GM12878 (cell line): ENCODE measurements around the gene MTMR4. TPM values are rescaled to one million over a fixed set of nuclear protein-coding genes. Genes with fewer than 3 reads are reported as not detected.
A peak's percentile ranks its signal among the peaks of the same experiment; 100 is the strongest.

Experiments
- ASH2L ChIP-seq: fragments of 300-600, 200-600 bp; sonication (generic); IDR thresholded peaks from 2 replicates; pipeline ENCODE4 v1.6.1; 2017; ENCODE audit warnings: low read depth, mild to moderate bottlenecking, borderline replicate concordance
- ATF7 ChIP-seq: fragments of 450-650 bp; IDR thresholded peaks from 2 replicates; pipeline ENCODE4 v1.6.1; 2016; ENCODE audit warnings: low read depth, mild to moderate bottlenecking
- BHLHE40 ChIP-seq, 2 experiments: fragments of 450-650 bp in 1 of 2; IDR thresholded peaks; 2 replicates each; pipeline ENCODE4 v1.6.1; 2011 to 2017; ENCODE audit warnings: low read depth in 2 of 2, borderline replicate concordance in 1 of 2, improper control_type of control experiment in 1 of 2, low read length in 1 of 2, mild to moderate bottlenecking in 1 of 2
- CBX3 ChIP-seq: fragments of 200-600 bp; sonication (generic); IDR thresholded peaks from 2 replicates; pipeline ENCODE4 v1.6.1; 2016; ENCODE audit warnings: low read depth, borderline replicate concordance
- CHD4 ChIP-seq: fragments of 200-600 bp; sonication (generic); IDR thresholded peaks from 2 replicates; pipeline ENCODE4 v1.6.1; 2016; ENCODE audit warnings: mild to moderate bottlenecking
- DPF2 ChIP-seq: fragments of 450-650 bp; IDR thresholded peaks from 2 replicates; pipeline ENCODE4 v1.6.1; 2017; ENCODE audit warnings: mild to moderate bottlenecking
- EED ChIP-seq: sonication (generic); IDR thresholded peaks from 2 replicates; pipeline ENCODE4 v1.6.1; 2016; ENCODE audit warnings: antibody characterized with exemption, low read depth
- ETV6 ChIP-seq, 2 experiments: fragments of 450-650 bp in 1 of 2; IDR thresholded peaks in 1 of 2; conservative IDR thresholded peaks in 1 of 2; 2 replicates each; pipeline ENCODE4 v1.6.1; 2014; ENCODE audit warnings: antibody characterized with exemption in 1 of 2, borderline replicate concordance in 1 of 2, low read depth in 1 of 2, mild to moderate bottlenecking in 1 of 2, moderate library complexity in 1 of 2
- FOXK2 ChIP-seq: fragments of 450-650 bp; IDR thresholded peaks from 2 replicates; pipeline ENCODE4 v1.6.1; 2017; ENCODE audit warnings: mild to moderate bottlenecking, moderate library complexity
- FOXM1 ChIP-seq: IDR thresholded peaks from 2 replicates; pipeline ENCODE4 v1.6.1; 2012; ENCODE audit warnings: low read depth, mild to moderate bottlenecking, inconsistent platforms, low read length, moderate library complexity
- MYC ChIP-seq: IDR thresholded peaks from 2 replicates; pipeline ENCODE4 v1.6.1; 2011; ENCODE audit warnings: mild to moderate bottlenecking, low read length, moderate library complexity, inconsistent platforms; ENCODE audit not compliant: insufficient read depth, insufficient replicate concordance, insufficient read length, severe bottlenecking
- PAX5 ChIP-seq: IDR thresholded peaks from 2 replicates; pipeline ENCODE4 v1.6.1; 2011; ENCODE audit warnings: low read depth, low read length, borderline replicate concordance
- RCOR1 ChIP-seq: conservative IDR thresholded peaks from 2 replicates; pipeline ENCODE4 v1.6.1; 2012; ENCODE audit warnings: low read depth, low read length, improper control_type of control experiment
- RFX5 ChIP-seq: IDR thresholded peaks from 2 replicates; pipeline ENCODE4 v1.6.1; 2011; ENCODE audit warnings: low read depth, low read length, improper control_type of control experiment
- RUNX3 ChIP-seq: IDR thresholded peaks from 2 replicates; pipeline ENCODE4 v1.6.1; 2012; ENCODE audit warnings: low read length, inconsistent platforms
- SPI1 ChIP-seq: IDR thresholded peaks from 2 replicates; pipeline ENCODE4 v1.6.1; 2011; ENCODE audit warnings: low read depth, mild to moderate bottlenecking, low read length, moderate library complexity, borderline replicate concordance; ENCODE audit not compliant: insufficient read depth
- SREBF1 ChIP-seq: IDR thresholded peaks from 2 replicates; pipeline ENCODE4 v1.6.1; 2012; ENCODE audit warnings: mild to moderate bottlenecking, low read length
- TARDBP ChIP-seq: IDR thresholded peaks from 2 replicates; pipeline ENCODE4 v1.6.1; 2016; ENCODE audit warnings: borderline replicate concordance
- ZSCAN29 ChIP-seq: fragments of 450-650 bp; IDR thresholded peaks from 2 replicates; pipeline ENCODE4 v1.6.1; 2017; ENCODE audit warnings: mild to moderate bottlenecking, moderate library complexity
- polyA plus RNA-seq, 11 experiments: library from polyadenylated mRNA; depleted of rRNA in 4 of 11; unstranded in 6 of 11; stranded (reverse) in 5 of 11; fragments of >200 nt; fragmentation: Nextera tagmentation in 4 of 11; fragmentation: Illumina TruSeq in 1 of 11; extraction: Ambion mirVana in 4 of 11; extraction: Trizol in 1 of 11; gene quantifications; 1 replicate in 1 of 11; 2 replicates in 10 of 11; pipeline versions ENCODE4 v1.2.1 to v1.2.3, GENCODE V29; 2011 to 2016; ENCODE audit warnings: inconsistent platforms in 2 of 11, missing spikeins in 2 of 11, low read depth in 1 of 11
- total RNA-seq, 4 experiments: library from RNA; depleted of rRNA in 3 of 4; stranded (reverse); fragments of >200 nt in 3 of 4; fragmentation: Illumina TruSeq in 1 of 4; extraction: Trizol in 1 of 4; gene quantifications; 2 replicates each; pipeline versions ENCODE4 v1.2.1 to v1.2.3, GENCODE V29; 2013 to 2021
- TF ChIP-seq, protein P1 (sequence below): fragments of 450-650 bp; IDR thresholded peaks from 2 replicates; pipeline ENCODE4 v1.6.1; 2016; ENCODE audit warnings: mild to moderate bottlenecking
- TF ChIP-seq, protein P2 (sequence below): IDR thresholded peaks from 2 replicates; pipeline ENCODE4 v1.6.1; 2012; ENCODE audit warnings: low read length, inconsistent platforms
- TF ChIP-seq, protein P3 (sequence below): fragments of 450-650 bp; IDR thresholded peaks from 2 replicates; pipeline ENCODE4 v1.6.1; 2017; ENCODE audit warnings: mild to moderate bottlenecking, low read depth, inconsistent platforms; ENCODE audit not compliant: poor library complexity, severe bottlenecking

Gene MTMR4
- total and polyA plus RNA-seq, 10 of the 15 experiments (the other 5 are each of a cell fraction or from before 2014, with no cell fraction given): 12.8 to 127 (median 53.2) TPM

DNA sequence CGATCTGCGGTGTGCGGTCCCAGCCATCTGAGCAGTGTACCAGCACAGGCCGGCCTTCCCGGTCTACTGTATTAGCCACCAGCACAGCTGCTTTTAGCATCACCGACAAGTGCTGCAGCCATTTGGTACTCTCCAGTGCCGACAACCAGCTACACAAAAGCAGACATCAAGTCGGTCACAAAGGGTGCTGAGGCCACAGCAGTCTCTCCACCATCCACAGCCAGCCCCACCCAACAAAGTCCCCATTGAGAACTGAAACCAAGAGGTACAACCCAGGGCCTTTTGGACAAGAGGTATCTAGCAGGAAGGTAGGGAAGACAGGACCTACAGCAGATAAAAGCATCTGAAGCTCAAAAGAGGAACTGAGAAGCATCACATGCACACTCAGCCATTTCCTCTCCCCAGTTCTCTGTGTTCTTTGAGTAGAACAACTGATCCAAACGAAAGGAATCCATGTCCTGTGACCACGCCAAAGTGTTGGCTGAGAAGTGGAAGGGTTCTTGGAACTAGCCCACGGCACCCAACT is 9.5 kb downstream of the MTMR4 start (continued):
- TF ChIP-seq ASH2L: no peak
- 0 out of 2 replicates have a peak, but pooled peaks have one; percentile 10 for TF ChIP-seq ATF7
- no peak for TF ChIP-seq FOXK2
- no peak for TF ChIP-seq RCOR1
- peak; percentile 72 to 75; a peak in 3 of 4 replicates for TF ChIP-seq BHLHE40 (IDR thresholded peaks at IDR 0.05; ENCODE audit: borderline replicate concordance in 1 of 2, low read depth in 2 of 2, low read length in 1 of 2)
- TF ChIP-seq MYC: no peak
- TF ChIP-seq SPI1: peak; percentile 100
- TF ChIP-seq, protein P1, sequence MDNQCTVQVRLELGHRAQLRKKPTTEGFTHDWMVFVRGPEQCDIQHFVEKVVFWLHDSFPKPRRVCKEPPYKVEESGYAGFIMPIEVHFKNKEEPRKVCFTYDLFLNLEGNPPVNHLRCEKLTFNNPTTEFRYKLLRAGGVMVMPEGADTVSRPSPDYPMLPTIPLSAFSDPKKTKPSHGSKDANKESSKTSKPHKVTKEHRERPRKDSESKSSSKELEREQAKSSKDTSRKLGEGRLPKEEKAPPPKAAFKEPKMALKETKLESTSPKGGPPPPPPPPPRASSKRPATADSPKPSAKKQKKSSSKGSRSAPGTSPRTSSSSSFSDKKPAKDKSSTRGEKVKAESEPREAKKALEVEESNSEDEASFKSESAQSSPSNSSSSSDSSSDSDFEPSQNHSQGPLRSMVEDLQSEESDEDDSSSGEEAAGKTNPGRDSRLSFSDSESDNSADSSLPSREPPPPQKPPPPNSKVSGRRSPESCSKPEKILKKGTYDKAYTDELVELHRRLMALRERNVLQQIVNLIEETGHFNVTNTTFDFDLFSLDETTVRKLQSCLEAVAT: peak; percentile 76
- TF ChIP-seq, protein P2, sequence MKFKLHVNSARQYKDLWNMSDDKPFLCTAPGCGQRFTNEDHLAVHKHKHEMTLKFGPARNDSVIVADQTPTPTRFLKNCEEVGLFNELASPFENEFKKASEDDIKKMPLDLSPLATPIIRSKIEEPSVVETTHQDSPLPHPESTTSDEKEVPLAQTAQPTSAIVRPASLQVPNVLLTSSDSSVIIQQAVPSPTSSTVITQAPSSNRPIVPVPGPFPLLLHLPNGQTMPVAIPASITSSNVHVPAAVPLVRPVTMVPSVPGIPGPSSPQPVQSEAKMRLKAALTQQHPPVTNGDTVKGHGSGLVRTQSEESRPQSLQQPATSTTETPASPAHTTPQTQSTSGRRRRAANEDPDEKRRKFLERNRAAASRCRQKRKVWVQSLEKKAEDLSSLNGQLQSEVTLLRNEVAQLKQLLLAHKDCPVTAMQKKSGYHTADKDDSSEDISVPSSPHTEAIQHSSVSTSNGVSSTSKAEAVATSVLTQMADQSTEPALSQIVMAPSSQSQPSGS: peak; percentile 24; the same call in 1 of the 2 replicates
- TF ChIP-seq PAX5: peak; percentile 13; the same call in 1 of the 2 replicates
- TF ChIP-seq CHD4: no peak
- TF ChIP-seq, protein P3, sequence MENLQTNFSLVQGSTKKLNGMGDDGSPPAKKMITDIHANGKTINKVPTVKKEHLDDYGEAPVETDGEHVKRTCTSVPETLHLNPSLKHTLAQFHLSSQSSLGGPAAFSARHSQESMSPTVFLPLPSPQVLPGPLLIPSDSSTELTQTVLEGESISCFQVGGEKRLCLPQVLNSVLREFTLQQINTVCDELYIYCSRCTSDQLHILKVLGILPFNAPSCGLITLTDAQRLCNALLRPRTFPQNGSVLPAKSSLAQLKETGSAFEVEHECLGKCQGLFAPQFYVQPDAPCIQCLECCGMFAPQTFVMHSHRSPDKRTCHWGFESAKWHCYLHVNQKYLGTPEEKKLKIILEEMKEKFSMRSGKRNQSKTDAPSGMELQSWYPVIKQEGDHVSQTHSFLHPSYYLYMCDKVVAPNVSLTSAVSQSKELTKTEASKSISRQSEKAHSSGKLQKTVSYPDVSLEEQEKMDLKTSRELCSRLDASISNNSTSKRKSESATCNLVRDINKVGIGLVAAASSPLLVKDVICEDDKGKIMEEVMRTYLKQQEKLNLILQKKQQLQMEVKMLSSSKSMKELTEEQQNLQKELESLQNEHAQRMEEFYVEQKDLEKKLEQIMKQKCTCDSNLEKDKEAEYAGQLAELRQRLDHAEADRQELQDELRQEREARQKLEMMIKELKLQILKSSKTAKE: peak; percentile 39
- TF ChIP-seq ETV6 (conservative IDR thresholded peaks at IDR 0.05 in 1 of 2, IDR thresholded peaks at IDR 0.05 in 1 of 2; ENCODE audit: borderline replicate concordance in 1 of 2, low read depth in 1 of 2): peak in 1 of 2 experiments; percentile 56; a peak in 1 of 4 replicates
- TF ChIP-seq ZSCAN29: no peak
- no peak for TF ChIP-seq CBX3
- TF ChIP-seq RUNX3: peak; percentile 56
- peak; percentile 86 for TF ChIP-seq DPF2
- no peak for TF ChIP-seq TARDBP
- peak; percentile 21; the same call in 1 of the 2 replicates for TF ChIP-seq FOXM1
- peak; percentile 92 for TF ChIP-seq EED
- no peak for TF ChIP-seq SREBF1
- no peak for TF ChIP-seq RFX5
